Measurements from ENCODE around the gene GOLGA8S.
"Not testable (repeated sequence)": the region's sequence is repeated elsewhere in the genome, so short reads cannot be mapped to it uniquely, and the experiment has no call there.

GOLGA8S gene, protein sequence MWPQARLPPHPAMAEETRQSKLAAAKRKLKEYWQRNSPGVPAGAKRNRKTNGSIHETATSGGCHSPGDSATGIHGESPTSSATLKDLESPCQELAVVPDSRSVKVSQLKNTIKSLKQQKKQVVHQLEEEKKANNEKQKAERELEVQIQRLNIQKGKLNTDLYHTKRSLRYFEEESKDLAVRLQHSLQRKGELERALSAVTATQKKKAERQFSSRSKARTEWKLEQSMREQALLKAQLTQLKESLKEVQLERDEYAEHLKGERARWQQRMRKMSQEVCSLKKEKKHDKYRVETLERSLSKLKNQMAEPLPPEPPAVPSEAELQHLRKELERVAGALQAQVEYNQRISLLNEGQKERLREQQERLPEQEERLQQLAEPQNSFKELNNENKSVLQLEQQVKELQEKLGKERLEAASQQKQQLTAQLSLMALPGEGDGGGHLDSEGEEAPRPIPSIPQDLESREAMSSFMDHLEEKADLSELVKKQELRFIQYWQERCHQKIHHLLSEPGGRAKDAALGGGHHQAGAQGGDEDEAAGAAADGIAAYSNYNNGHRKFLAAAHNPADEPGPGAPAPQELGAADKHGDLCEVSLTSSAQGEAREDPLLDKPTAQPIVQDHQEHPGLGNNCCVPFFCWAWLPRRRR

DNA sequence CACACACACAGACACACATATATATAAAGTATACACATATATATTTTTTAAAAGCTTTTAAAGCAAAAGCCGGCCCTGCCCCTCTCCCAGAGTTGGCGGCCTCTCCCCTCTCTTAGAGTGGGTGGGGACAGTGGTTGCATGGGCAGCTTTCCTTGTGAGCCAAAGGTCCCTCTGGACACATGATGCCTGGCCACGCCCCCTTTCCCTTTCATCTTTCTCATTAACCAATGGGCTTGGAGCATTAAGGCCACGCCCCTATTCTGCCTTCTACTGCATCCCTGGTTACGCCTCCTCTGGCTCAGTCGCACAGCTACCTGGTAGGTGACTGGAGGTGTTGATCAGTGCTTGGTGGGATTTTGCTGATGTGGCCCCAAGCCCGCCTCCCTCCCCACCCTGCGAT is at the start of gene GOLGA8S:
GOLGA8S (plus strand) TSS at position 301 of the 400 bp plus-strand sequence; CDS start at position 363, 62 bp downstream.
- not testable (repeated sequence) for DNase-seq (ENCODE audit: low read depth in 3 of 3)

DNA sequence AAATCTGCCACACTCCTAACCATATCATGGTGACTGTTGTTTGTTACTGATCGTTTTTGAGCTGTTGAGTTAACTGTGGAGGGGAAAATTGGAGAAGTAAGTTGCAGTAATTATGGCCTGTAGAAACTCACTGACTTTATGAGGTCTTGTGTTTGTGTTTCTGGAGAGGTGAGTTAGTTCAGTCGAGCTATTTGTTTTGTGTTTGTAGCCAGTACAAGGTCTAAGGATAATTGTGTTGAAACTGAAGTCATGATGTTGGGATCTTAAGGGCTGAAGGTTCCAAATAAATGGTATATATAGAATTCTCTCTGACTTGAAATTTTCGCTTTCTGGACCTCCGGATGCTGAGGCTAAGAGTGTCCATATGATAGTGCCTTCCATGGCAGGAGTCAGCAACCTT is 49.7 kb upstream of the GOLGA8S start:
- not testable (repeated sequence) for DNase-seq (ENCODE audit: low read depth in 3 of 3)

DNA sequence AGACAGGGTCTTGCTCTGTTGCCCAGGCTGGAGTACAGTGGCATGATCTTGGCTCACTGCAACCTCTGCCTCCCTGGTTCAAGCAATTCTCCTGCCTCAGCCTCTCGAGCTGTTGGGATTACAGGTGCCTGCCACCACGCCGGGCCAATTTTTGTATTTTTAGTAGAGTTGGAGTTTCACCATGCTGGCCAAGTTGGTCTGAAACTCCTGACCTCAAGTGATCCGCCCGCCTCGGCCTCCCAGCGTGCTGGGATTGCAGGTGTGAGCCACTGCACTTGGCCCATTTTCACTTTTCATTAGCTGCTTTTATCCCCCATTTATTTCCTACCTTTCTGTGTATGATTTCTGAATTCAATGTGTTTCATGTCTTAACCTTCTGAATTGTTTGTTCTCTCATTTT is 48.6 kb upstream of the GOLGA8S start:
- not testable (repeated sequence) for DNase-seq (ENCODE audit: low read depth in 3 of 3)

DNA sequence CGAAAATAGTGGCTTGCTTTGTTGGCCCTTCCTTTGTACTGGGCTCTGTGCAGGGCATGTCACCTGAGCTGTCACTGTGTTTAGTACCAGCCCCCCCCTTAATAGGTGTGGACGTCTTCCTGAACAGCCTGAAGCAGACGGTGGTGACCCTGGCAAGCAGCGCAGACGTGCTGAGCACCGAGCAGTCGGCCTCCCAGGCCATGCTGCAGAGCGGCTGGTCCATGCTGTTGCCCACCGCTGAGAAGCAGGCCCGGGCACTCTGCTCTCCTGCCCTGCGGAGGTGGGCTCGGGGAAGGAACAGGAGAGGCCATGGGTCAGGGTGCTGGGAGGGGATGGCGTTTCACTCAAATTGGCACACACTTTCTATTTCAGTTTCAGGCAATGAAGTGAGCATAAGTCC is 43.3 kb upstream of the GOLGA8S start:
- DNase-seq (ENCODE audit: low read depth in 3 of 3), result not testable (repeated sequence)

DNA sequence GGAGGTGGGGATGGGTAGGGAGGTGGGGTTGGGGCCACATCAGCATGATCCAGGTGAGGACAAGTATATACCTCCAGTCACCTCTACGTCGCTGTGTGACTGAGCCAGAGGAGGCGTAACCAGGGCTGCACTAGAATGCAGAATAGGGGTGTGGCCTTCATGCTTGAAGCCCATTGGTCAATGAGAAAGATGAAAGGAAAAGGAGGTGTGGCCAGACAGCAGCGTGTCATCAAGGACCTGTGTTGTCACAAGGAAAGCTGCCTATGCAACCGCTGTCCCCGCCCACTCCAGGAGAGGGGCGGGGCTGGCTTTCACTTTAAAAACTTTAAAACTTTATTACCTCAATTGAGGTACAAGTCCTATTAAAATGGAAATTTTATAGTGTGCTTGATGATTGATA is 20.5 kb upstream of the GOLGA8S start, which contains the start of gene GOLGA6L26:
GOLGA6L26 (minus strand) TSS at position 101 of the 400 bp plus-strand sequence; CDS start at position 40, 61 bp downstream.
- not testable (repeated sequence) for DNase-seq (ENCODE audit: low read depth in 3 of 3)

DNA sequence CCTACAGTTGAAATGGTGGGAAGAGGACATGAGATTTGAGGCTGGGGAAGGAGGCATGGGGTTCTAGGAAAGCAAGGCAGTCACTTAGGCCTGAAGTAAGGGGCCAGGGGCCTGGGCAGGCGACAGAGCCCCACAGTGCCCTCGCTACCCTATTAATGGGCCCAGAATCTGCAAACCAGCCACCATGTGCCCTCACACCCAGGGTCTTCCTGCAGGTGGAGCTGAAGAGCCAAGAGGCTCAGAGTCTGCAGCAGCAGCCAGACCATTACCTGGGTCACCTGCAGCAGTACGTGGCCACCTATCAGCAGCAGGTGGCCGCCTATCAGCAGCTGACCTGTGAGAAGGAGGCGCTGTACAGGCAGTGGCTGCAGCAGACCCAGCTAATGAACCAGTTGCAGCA is 8.1 kb downstream of the GOLGA8S start:
- not testable (repeated sequence) for DNase-seq (ENCODE audit: low read depth in 3 of 3)

DNA sequence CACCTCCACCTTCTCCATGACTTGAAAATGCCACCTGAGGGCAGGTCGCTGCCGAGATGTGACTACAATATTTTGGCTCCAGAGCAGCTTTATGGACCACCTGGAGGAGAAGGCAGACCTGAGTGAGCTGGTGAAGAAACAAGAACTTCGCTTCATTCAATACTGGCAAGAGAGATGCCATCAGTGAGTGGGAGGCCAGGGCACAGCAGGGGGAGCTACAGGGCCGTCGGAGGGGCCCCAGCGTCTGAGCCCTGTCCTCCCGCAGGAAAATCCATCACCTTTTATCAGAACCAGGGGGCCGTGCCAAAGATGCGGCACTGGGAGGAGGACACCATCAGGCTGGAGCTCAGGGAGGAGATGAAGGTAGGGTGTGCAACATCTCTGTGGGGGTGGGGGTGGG is 9.7 kb downstream of the GOLGA8S start:
- not testable (repeated sequence) for DNase-seq (ENCODE audit: low read depth in 3 of 3)

DNA sequence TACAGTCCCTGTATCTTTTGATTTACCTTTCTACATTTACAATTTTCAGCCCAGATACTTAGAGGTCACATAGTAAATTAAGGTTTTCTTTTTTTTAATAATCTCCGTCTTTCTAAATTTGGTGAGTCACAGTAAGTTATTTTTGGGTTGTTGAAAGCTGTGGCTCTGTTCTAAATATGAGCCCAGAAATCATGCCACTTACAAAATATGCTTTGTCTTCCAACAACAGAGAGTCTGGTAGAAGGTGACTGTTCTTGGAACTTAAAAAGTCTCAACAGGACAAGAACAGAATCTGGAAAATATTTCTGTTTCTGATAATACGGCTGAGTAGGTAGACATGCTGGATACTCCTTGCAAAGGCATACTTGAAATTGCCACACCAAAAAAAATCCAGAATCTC is 16.0 kb downstream of the GOLGA8S start:
- DNase-seq (ENCODE audit: low read depth in 3 of 3), result no peak

DNA sequence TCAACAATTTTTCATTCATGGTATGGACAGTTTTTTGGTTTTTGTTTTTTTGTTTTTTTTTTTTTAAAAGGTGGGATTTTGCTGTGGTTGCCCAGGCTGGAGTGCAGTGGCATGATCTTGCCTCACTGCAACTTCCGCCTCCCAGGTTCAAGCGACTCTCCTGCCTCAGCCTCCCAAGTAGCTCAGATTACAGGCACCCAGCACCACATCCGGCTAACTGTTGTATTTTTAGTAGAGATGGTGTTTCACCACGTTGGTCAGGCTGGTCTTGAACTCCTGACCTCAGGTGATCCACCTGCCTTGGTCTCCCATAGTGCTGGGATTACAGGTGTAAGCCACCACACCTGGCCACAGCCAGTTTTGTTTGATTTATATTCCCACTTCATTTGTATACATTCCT is 16.6 kb downstream of the GOLGA8S start:
- not testable (repeated sequence) for DNase-seq (ENCODE audit: low read depth in 3 of 3)

DNA sequence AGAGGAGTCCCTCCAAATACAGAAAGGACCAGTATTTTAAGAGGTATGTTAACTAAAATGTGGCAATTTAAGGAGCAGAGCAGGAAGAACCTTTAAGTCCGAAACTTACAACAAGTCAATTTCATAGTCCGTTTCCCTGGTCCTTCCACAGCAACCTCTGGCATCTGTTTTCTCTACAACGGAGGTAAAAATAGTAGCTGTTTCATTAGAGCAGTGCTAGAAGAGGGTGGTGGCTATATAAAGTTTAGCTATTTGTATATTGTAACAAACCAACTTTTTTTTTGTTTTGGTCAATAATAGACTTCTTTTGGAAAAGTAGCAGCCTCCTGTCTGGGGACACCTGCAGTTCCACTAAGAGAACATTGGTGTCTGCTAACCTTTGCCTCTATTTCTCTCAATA is 17.3 kb downstream of the GOLGA8S start:
- DNase-seq (ENCODE audit: low read depth in 3 of 3), result not testable (repeated sequence)

DNA sequence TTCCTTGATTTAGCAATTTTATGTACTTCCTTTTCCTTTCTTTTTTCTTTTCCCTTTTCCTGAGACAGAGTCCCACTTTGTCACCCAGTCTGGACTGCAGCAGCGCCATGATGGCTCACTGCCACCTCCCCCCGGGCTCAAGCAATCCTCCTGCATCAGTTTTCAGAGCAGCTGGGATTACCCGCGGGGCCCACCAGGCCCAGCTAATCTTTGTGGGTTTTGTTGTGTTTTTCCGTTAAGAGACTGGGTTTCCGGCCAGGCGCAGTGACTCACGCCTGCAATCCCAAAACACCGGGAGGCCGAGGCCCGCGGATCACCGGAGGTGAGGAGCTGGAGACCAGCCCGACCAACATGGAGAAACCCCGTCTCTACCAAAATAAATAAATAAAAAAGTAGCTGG is 17.7 kb downstream of the GOLGA8S start:
- no peak for DNase-seq (ENCODE audit: low read depth in 3 of 3)

DNA sequence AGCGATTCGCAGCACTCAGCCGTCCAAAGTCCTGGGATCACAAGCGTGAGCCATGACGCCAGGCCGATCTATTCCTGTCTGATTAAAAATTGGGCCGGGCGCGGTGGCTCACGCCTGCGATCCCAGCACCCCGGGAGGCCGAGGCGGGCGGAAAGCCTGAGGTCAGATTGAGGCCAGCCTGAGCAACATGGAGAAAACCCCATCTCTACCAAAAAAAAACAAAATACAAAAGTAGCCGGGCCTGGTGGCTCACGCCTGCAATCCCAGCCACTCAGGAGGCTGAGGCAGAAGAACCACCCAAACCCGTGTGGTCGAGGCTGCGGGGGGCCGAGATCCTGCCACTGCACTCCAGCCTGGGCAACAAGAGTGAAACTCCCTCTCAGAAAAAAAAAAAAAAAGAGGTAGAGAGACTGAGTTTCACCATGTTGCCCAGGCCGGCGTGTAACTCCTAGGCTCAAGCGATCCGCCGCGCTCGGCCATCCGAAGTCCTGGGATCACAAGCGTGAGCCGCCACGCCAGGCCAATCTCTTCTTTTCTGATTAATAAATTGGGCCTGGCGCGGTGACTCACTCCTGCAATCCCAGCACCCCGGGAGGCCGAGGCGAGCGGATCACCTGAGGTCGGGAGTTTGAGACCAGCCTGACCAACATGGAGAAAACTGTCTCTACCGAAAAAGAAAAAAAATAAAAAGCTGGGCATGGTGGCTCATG is 18.5 kb downstream of the GOLGA8S start:
- not testable (repeated sequence) for DNase-seq (ENCODE audit: low read depth in 3 of 3)

DNA sequence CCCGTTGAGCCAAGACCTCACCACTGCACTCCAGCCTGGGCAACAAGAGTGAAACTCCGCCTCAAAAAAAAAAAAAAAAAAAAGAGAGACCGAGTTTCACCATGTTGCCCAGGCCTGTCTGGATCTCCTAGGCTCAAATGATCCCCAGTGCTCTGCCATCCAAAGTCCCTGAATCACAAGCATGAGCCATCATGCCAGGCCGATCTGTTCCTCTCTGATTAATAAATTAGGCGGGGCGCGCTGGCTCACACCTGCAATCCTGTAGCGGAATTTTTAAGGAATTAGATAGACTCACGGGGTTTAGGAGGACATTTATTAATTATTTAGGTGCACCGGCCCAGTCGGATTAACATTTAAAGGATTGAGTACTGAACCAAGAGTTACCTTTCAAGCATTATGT is 19.7 kb downstream of the GOLGA8S start:
- not testable (repeated sequence) for DNase-seq (ENCODE audit: low read depth in 3 of 3)

DNA sequence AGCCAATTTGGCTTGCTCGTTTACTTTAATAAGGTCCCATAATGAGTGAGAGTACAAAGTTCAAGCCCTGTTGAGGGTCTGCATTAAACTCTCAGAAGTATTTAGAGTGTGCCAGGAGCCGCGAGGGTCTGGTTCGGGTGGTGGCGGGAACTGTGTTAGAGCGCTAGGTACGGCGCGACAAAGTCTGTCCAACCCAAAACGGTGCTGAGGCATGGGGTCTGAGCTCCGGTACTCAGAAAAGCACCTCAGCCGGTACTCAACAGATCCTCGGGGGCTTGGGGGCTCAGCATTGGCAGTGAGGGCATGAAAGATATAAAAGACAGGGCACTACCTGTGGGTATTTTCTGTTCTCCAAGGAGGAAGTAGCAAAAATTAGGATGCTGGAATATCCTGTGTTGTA is 24.4 kb downstream of the GOLGA8S start:
- DNase-seq (ENCODE audit: low read depth in 3 of 3), result not testable (repeated sequence)

DNA sequence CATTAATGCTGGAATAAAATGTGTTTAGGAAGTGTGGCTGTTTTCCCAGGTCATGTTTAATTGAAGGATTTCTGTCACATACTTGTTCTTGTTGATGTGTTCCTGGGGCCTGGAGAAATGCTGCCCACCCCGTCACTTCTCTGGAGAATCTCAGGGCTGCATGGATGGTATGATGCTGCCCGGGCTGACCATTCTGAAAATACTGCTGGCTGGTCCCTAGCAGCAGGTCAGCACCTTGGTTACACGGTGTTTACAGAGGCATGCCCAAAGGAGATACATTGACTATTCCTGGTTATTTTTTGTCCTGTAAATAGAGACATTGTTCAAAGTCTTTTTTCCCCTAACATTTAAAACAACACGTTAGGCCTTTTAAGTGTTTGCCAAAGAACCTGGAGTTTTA is 26.2 kb downstream of the GOLGA8S start:
- not testable (repeated sequence) for DNase-seq (ENCODE audit: low read depth in 3 of 3)

DNA sequence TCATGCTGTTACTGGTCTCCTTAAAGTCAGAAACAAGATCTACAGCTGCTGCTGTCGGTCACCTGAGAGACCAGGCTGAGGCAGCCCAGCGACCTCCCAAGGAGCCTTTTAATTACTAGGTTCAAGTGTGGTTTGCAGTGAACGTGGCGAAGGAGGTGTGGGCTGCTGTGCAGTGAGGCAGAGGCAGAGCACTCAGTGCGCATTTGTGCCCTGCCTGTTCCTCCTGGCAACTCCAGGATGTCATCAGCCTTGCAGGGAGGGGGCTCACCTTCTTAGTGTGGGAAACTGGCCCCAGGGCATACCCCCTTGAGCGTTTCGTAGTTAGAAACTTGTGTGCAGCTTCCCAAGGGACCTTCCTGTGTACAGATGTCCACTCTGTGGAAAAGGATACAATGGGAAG is 26.6 kb downstream of the GOLGA8S start:
- DNase-seq (ENCODE audit: low read depth in 3 of 3), result not testable (repeated sequence)

DNA sequence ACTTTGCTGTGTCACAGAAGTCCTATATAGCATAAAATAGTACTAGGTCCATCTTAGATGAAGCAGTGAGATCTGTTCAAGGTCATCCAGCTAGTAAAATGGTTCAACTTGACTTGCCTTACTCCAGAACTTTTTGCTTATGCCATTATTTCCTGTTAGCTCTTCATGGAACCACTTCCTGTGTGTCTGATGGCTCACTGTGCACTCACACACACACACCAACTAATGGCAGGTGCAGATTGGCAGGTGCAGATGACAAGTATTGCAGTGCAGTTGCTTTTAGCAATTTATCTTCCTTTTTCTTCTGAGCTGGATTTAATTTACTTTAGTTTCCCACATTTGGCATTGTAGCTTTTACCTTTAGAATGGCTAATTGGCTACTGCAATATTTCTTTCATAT is 29.8 kb downstream of the GOLGA8S start:
- DNase-seq (ENCODE audit: low read depth in 3 of 3), result no peak

DNA sequence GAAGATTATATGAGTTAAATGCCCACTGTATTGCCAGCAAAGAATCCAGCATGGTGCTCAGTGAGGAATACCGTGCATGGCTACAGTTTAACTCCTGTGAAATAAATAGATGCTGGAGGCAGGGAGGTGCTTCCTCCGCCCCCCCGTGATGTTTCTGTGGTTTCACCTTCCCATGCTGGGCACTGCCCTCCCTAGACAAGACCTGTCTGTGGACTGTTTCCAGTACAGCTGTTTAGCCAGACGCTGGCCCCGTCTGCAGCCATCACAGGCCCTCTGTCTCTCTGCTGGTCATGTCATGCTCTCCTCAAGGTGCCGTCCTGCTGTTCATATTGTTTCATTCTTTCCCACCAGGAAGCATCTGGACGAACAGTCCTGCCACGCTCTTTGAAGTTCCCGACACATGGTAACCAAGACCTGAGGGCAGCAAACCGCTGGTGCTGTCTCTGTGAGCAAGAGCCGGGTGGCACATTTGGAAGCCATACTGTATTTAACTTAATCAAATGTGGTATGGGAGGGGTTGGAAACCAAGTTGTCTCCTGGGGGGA is 31.4 kb downstream of the GOLGA8S start:
- no peak for DNase-seq (ENCODE audit: low read depth in 3 of 3)

DNA sequence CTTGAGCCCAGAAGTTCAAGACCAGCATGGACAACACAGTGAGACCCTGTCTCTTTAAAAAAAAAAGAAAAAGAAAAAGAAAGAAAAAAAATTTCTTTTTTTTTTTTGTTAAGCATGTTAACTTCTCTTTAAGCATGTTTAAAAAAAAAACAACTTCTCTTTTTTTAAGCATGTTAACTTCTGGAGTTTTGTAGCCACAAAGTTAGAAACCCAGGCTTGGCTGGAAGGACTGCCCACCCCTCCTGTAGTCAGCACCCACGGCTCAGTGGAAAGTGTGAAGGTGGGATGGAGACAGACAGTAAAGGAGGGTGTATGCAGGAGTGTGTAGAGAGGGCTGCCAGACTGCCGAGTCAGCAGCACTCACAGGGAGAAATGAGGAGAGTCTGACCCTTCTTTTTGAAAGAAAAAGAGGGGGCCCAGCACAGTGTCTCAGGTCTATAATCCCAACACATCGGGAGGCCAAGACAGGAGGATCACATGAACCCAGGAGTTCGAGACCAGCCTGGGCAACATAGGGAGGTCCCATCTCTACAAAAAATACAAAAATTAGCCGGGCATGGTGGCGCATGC is 33.2 kb downstream of the GOLGA8S start:
- DNase-seq (ENCODE audit: low read depth in 3 of 3), result no peak

DNA sequence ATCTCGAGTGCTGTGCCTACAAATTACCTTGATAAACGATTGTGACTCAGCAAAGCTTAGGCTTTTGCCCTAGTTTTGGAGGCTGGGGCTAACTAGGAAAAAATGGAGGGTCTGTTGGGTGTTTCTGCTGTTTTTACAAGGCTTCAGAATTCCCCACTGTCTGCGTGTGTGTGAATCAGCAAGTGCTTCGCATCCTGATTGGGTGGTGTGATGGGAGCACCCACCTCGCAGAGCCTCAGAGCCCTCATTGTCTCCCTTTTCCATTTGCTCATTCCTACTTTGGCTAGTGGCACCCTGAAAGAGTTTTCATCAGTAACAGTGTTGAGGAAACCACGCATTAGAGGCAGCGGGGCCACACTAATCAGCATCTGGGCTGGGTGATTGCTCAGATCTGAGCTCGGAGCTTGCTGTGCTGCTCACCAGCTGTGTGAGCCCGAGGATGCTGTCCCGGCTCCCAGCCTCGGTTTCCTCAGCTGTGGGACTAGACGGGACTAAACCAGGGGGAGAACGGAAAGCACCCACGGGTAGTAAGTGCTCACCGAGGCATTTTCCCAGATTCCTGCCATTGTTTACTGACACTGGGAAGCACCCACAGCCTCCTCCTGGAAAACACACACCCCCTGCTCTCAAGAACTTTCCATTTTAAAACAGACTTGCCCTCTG is 40.6 kb downstream of the GOLGA8S start:
- DNase-seq (ENCODE audit: low read depth in 3 of 3), result no peak

DNA sequence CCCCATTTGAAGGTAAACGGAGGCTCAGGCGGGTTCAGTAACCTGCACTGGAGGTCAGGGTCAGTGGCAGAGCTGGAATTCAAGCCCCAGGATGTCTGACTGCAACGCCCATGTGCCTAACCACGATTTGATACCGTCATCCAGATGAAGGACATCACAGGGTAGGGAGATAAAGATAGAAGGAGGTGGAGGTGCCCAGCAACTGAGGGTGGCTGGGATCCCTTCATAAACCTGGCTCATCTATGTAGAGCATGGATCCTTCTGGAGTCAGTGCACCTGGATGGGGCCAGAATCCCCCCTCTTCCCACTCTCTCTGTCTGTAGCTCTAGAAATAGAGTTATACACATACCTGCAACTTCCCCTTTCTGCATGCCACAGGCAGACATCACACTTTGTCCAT is 41.3 kb downstream of the GOLGA8S start:
- no peak for DNase-seq (ENCODE audit: low read depth in 3 of 3)

Data from stimulated activated CD4-positive, alpha-beta T cell treated with anti-CD3 and anti-CD28 coated beads, TNF-alpha, amount 100 ng/mL, for 24 hours (primary cell).